Measurements from ENCODE around the gene AGRN.
"Not testable (repeated sequence)": the region's sequence is repeated elsewhere in the genome, so short reads cannot be mapped to it uniquely, and the experiment has no call there.

The AGRN gene

GRCh38 chr1:1001057-1001783 is 18.7 kb upstream of the AGRN start:
- no peak for DNase-seq

GRCh38 chr1:1003618-1004419 is 16.1 kb upstream of the AGRN start:
- DNase-seq, result no peak

DNA sequence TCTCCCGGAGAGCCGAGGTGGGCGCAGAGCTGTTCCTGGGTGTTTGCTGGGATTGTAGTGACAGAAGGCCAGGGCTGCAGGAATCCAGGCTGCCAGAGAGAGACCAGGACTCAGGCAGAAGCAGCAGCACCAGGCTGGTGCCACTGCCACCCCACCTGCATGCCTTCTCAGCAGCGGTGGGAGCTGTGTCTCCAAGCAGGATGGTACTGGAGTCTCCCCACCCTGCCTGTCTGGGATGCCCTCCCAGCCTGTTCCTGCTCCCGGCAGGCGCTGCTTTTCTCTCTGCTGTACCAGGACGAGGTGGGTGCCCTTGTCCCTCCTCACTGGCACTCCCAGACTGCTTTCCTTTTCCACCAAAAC is 15.5 kb upstream of the AGRN start:
- no peak for DNase-seq

DNA sequence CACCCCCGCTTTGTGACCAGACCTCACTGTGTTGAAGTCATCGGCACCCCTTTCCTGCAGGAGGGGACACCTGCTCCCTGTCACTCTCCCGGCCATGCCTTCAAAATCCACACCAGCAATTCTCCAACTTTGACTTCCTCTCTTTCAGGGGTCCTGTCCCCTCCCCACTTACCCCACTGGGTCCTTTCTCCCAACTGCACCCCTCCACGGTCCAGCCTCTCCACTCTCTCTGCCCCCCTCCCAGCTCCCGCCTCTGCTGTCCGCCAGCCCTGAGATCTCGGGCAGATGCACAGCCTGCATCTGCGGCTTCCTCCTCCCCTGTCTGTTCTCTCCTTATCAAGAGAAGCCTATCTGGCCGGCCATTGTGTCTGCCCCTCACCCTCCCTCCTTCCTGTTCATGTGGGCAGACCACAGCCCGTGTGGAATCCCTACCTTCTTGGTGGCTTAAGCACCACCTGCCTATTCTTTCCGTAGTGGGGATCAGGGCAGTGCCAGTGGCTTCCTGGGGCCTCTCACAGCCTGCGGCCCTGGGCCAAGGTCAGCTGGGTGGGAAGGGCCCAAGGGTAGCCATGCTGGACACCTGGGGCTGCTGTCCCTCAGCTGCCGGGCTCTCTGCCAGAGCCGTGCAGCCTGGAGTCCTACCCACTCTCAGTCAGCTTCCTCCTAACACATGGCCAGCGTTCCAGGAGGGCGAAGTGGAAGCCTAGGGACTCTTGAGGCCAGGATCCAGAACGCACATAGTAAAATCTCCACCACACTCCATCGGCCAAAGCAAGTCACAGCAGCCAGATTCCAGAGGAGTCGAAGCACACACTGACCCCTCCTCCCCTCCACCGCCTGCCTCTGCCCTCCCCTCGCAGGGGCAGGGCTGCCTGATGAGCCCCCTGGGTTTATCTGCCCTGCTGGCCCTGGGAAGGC is 14.9 kb upstream of the AGRN start:
- no peak for DNase-seq

GRCh38 chr1:1005774-1006304 is 14.1 kb upstream of the AGRN start:
- DNase-seq, result no peak

- no peak for DNase-seq
Measured at GRCh38 chr1:1006305-1007159, 13.4 kb upstream of the AGRN start.

DNA sequence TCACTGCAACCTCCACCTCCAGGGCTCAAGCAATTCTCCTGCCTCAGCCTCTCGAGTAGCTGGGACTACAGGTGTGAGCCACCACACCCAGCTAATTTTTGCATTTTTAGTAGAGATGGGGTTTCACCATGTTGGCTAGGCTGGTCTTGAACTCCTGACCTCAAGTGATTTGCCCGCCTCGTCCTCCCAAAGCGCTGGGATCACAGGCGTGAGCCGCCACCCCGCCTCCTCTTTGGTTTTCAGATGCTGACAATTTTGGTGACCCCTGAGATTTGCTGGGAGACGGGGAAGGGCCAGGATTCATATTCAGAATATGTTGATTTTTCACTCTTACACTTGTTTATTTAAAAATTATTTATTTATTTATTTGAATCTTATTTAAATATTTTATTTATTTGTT is 9.8 kb upstream of the AGRN start:
- not testable (repeated sequence) for DNase-seq

GRCh38 chr1:1011396-1011949 is 8.4 kb upstream of the AGRN start:
- no peak for DNase-seq

DNA sequence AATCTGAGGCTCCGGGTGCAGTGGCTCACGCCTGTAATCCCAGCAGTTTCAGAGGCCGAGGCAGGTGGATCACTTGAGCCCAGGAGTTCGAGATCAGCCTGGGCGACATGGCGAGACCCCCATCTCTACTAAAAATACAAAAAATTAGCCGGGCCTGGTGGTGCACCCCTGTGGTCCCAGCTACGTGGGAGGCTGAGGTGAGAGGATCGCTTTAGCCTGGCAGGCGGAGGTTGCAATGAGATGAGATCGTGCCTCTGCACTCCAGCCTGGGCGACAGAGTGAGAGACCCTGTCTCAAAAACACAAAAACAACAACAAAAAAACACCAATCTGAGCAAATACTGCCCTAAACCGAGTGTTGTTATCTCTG is 7.2 kb upstream of the AGRN start:
- DNase-seq, result not testable (repeated sequence)

DNA sequence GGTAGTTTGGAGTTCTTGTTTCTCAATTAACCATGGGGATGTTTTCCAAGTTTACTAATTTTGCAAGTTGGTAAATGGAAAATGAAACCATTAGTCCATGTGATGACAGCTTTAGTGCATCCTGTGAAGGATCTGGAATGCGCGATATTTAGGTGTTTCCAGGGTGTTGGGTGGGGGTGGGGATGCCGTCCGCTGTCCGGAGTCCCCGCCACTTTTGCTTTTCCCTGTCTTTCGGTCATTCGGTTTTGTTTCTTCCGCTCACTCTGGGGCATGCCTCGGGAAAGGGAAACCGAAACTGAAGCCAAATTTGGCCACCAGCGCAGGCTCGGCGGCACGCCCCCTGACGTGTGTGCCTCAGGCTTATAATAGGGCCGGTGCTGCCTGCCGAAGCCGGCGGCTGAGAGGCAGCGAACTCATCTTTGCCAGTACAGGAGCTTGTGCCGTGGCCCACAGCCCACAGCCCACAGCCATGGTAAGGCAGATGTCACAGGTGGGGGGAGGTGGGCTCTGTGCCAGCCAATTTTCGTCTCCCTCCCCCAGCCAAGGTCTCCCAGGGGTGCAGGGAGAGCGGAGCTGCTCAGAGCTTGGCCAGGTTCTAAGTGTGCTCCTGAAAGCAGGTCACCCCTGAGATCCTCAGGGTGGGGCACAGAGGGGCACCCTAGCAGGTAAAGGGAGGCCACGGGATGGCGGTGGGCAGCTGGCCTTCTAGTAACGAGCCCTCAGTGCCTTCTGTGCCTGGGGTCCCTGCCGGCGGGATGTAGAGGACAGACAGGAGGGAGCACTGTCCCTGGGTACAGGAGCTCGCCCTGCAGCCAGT is 6.6 kb upstream of the AGRN start, which contains the start of gene ISG15:
ISG15 (plus strand) TSS at position 393 of the 817 bp plus-strand sequence; CDS start at position 470, 77 bp downstream.
- peak; percentile 84 for DNase-seq

- no peak for DNase-seq
Measured at GRCh38 chr1:1013922-1014648, 5.8 kb upstream of the AGRN start.

DNA sequence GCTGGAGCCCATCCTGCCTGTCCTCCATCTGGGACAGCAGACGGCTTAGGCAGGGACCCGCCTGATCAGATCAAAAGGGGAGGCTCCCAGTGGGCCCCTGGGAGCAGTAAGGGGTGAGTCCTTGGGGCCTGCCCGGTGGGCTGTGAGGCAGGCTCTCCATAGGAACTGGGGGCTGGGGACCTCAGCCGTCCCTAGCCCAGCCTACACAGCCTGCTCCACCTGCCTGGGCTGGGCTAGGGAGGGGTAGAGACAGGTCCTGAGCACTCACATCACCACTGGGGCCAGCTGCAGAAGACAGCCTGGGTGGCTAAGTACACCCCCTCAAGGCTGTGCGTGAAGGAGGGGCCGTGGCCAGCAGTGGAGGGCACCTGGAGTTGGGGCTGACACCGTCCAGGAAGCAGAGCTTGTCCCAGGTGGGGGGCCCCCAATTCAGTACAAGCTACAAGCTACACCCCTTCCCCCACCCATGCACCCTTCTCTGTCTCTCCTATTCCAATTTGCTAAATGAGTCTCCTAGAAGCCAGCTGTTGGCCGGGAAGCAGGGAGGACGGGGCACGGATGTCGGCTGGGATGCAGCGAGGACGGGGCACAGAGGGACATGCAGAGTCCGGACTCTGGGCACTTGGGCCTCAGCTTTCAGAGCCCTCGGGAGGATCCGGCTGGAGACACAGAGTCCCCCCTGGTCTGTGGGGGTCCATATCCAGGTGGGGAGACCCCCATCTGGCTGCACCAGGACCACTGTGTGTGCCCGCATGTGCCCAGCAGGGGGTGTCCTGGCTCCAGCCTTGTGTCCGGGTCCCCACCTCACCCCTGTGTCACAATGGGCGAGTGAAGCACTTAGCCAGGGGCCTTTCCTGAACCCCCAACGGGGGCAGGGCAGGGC is 4.9 kb upstream of the AGRN start:
- no peak for DNase-seq

GRCh38 chr1:1017397-1018320 is 2.3 kb upstream of the AGRN start:
- not testable (repeated sequence) for DNase-seq

GRCh38 chr1:1018321-1018685 is 1.6 kb upstream of the AGRN start:
- DNase-seq, result not testable (repeated sequence)

- DNase-seq, result peak; percentile 75
Measured at GRCh38 chr1:1019122-1019999, 559 bp upstream of the AGRN start.

- no peak for DNase-seq
Measured at GRCh38 chr1:1020415-1021009, 592 bp downstream of the AGRN start.

Data from stimulated activated CD4-positive, alpha-beta T cell treated with anti-CD3 and anti-CD28 coated beads, Interleukin-1b, Interleukin-23, amount 100 ng/mL, for 48 hours (primary cell).